Muscle layer of colon (tissue), 2 donors: ENCODE data around the gene ICOSLG.

ENCODE experiments used
- H3K27ac ChIP-seq: one replicate; pipeline ENCODE4 v1.7.0; 2013; ENCODE audit warnings: low read depth, mild to moderate bottlenecking, low read length, moderate library complexity
- H3K27me3 ChIP-seq, 2 donors: one replicate each; pipeline ENCODE4 v1.7.0; 2013; ENCODE audit warnings: low read length in 2 of 2, mild to moderate bottlenecking in 2 of 2; ENCODE audit not compliant: insufficient read depth in 2 of 2, control insufficient read depth in 1 of 2
- H3K36me3 ChIP-seq: one replicate; pipeline ENCODE4 v1.7.0; 2013; ENCODE audit warnings: mild to moderate bottlenecking, low read length; ENCODE audit not compliant: insufficient read depth
- H3K4me1 ChIP-seq: one replicate; pipeline ENCODE4 v1.7.0; 2013; ENCODE audit warnings: mild to moderate bottlenecking, low read length; ENCODE audit not compliant: insufficient read depth
- H3K4me3 ChIP-seq, 2 donors: one replicate each; pipeline ENCODE4 v1.7.0; 2013; ENCODE audit warnings: low read length in 2 of 2, low read depth in 1 of 2, mild to moderate bottlenecking in 1 of 2, moderate library complexity in 1 of 2
- H3K9ac ChIP-seq: one replicate; pipeline ENCODE4 v1.7.0; 2013; ENCODE audit warnings: low read length
- H3K9me3 ChIP-seq: one replicate; pipeline ENCODE4 v1.7.0; 2013; ENCODE audit warnings: mild to moderate bottlenecking, low read length
- donor health status: abdominal sarcoma.
- donor health status: Adenocarcinoma of cecum.

Gene ICOSLG

GRCh38 chr21:44281801-44282200, 41.1 kb upstream of the ICOSLG start:
- H3K4me1 ChIP-seq = no peaks in the 10 kb centered on the region

GRCh38 chr21:44279354-44280260, 38.9 kb upstream of the ICOSLG start:
- Histone ChIP-seq H3K9me3 (no peaks in the 10 kb centered on the region), H3K27me3 (peaks cover 0 to 2% of the 10 kb centered on the region in 2 donors), H3K4me1 (no peaks in the 10 kb centered on the region), H3K4me3 (no peak overlapping the region), H3K9ac (no peak overlapping the region), H3K27ac (no peak overlapping the region), H3K36me3 (no peaks in the 10 kb centered on the region)

More at GRCh38 chr21:44281801-44282200, 41.1 kb upstream of the ICOSLG start:
- H3K9ac ChIP-seq = no peak overlapping the region
- no peaks in the 10 kb centered on the region for H3K9me3 ChIP-seq
- peaks cover 4 to 23% of the 10 kb centered on the region in 2 donors for H3K27me3 ChIP-seq
- H3K27ac ChIP-seq = no peak overlapping the region
- H3K36me3 ChIP-seq = no peaks in the 10 kb centered on the region
- no peak overlapping the region for H3K4me3 ChIP-seq

- no peak overlapping the region for H3K27ac ChIP-seq
- H3K4me3 ChIP-seq = no peak overlapping the region
- no peak overlapping the region for H3K9ac ChIP-seq
- no peaks in the 10 kb centered on the region for H3K27me3 ChIP-seq
- H3K9me3 ChIP-seq = no peaks in the 10 kb centered on the region
- no peaks in the 10 kb centered on the region for H3K36me3 ChIP-seq
- H3K4me1 ChIP-seq = no peaks in the 10 kb centered on the region
Observed at GRCh38 chr21:44275041-44275440, 34.3 kb upstream of the ICOSLG start.

- no peak overlapping the region for H3K9ac ChIP-seq
- no peak overlapping the region for H3K4me3 ChIP-seq
- H3K27ac ChIP-seq = no peak overlapping the region
- no peaks in the 10 kb centered on the region for H3K36me3 ChIP-seq
- H3K4me1 ChIP-seq = no peaks in the 10 kb centered on the region
- no peaks in the 10 kb centered on the region for H3K9me3 ChIP-seq
- no peaks in the 10 kb centered on the region for H3K27me3 ChIP-seq
Observed at GRCh38 chr21:44273046-44273445, 32.3 kb upstream of the ICOSLG start.

- Histone ChIP-seq H3K27ac (no peak overlapping the region), H3K27me3 (no peaks in the 10 kb centered on the region), H3K4me3 (no peak overlapping the region), H3K9me3 (no peaks in the 10 kb centered on the region), H3K4me1 (no peaks in the 10 kb centered on the region), H3K36me3 (no peaks in the 10 kb centered on the region), H3K9ac (no peak overlapping the region)
Observed at GRCh38 chr21:44272284-44272858, 31.6 kb upstream of the ICOSLG start.

- Histone ChIP-seq H3K4me1 (no peaks in the 10 kb centered on the region), H3K9ac (no peak overlapping the region), H3K27me3 (no peaks in the 10 kb centered on the region), H3K27ac (no peak overlapping the region), H3K4me3 (no peak overlapping the region), H3K36me3 (no peaks in the 10 kb centered on the region), H3K9me3 (no peaks in the 10 kb centered on the region)
Observed at GRCh38 chr21:44271558-44272283, 31.0 kb upstream of the ICOSLG start.

- Histone ChIP-seq H3K27me3 (no peaks in the 10 kb centered on the region), H3K36me3 (no peaks in the 10 kb centered on the region), H3K27ac (no peak overlapping the region), H3K4me1 (no peaks in the 10 kb centered on the region), H3K9ac (no peak overlapping the region), H3K4me3 (no peak overlapping the region), H3K9me3 (no peaks in the 10 kb centered on the region)
Observed at GRCh38 chr21:44269090-44269489, 28.3 kb upstream of the ICOSLG start.

GRCh38 chr21:44267655-44268142, 27.0 kb upstream of the ICOSLG start:
- H3K9ac ChIP-seq = no peak overlapping the region
- no peaks in the 10 kb centered on the region for H3K9me3 ChIP-seq
- no peak overlapping the region for H3K4me3 ChIP-seq
- no peaks in the 10 kb centered on the region for H3K27me3 ChIP-seq
- H3K36me3 ChIP-seq = no peaks in the 10 kb centered on the region
- no peaks in the 10 kb centered on the region for H3K4me1 ChIP-seq
- H3K27ac ChIP-seq = no peak overlapping the region

GRCh38 chr21:44265734-44266270, 25.1 kb upstream of the ICOSLG start:
- Histone ChIP-seq H3K27me3 (no peaks in the 10 kb centered on the region), H3K9ac (no peak overlapping the region), H3K9me3 (no peaks in the 10 kb centered on the region), H3K4me3 (no peak overlapping the region), H3K27ac (no peak overlapping the region), H3K4me1 (no peaks in the 10 kb centered on the region), H3K36me3 (no peaks in the 10 kb centered on the region)

- Histone ChIP-seq H3K36me3 (no peaks in the 10 kb centered on the region), H3K27me3 (no peaks in the 10 kb centered on the region), H3K27ac (no peak overlapping the region), H3K9ac (no peak overlapping the region), H3K4me1 (no peaks in the 10 kb centered on the region), H3K4me3 (no peak overlapping the region), H3K9me3 (no peaks in the 10 kb centered on the region)
Observed at GRCh38 chr21:44263768-44264167, 23.0 kb upstream of the ICOSLG start.

- no peaks in the 10 kb centered on the region for H3K27me3 ChIP-seq
Observed at GRCh38 chr21:44263221-44263760, 22.5 kb upstream of the ICOSLG start.

More at GRCh38 chr21:44263221-44263760, 22.5 kb upstream of the ICOSLG start:
- Histone ChIP-seq H3K4me3 (no peak overlapping the region), H3K9ac (no peak overlapping the region), H3K27ac (no peak overlapping the region), H3K4me1 (no peaks in the 10 kb centered on the region), H3K36me3 (no peaks in the 10 kb centered on the region), H3K9me3 (no peaks in the 10 kb centered on the region)
